ENCODE results near the gene DLGAP1. TPM values are rescaled to one million over a fixed set of nuclear protein-coding genes. Genes with fewer than 3 reads are reported as not detected.

The DLGAP1 gene
- total RNA-seq, 1 experiment from 2014 or later, result 2.8 TPM

GRCh38 chr18:3911413-3911812, 543.7 kb downstream of the DLGAP1 start:
- H3K27ac ChIP-seq, result no peak overlapping the region
- no peak overlapping the region for H3K4me3 ChIP-seq
- peaks cover 10% of the 10 kb centered on the region; the same call in 1 of the 2 replicates for H3K4me1 ChIP-seq
- no peaks in the 10 kb centered on the region for H3K27me3 ChIP-seq
- no peak for DNase-seq
- H3K9me3 ChIP-seq (replicated peaks), result no peaks in the 10 kb centered on the region
- no peaks in the 10 kb centered on the region for H3K36me3 ChIP-seq

- no peak overlapping the region for H3K27ac ChIP-seq
- no peak for DNase-seq
- H3K4me1 ChIP-seq, result peaks cover 10% of the 10 kb centered on the region; the same call in 1 of the 2 replicates
- no peak overlapping the region for H3K4me3 ChIP-seq
- no peaks in the 10 kb centered on the region for H3K36me3 ChIP-seq
- no peaks in the 10 kb centered on the region for H3K9me3 ChIP-seq (replicated peaks)
- H3K27me3 ChIP-seq, result no peaks in the 10 kb centered on the region
Measured at GRCh38 chr18:3910512-3910911, 544.6 kb downstream of the DLGAP1 start.

- DNase-seq, result no peak
- Histone ChIP-seq H3K27ac (no peak overlapping the region), H3K27me3 (no peaks in the 10 kb centered on the region), H3K36me3 (no peaks in the 10 kb centered on the region), H3K4me3 (no peak overlapping the region), H3K4me1 (no peaks in the 10 kb centered on the region), H3K9me3 (replicated peaks) (no peaks in the 10 kb centered on the region)
Measured at GRCh38 chr18:3907955-3908354, 547.2 kb downstream of the DLGAP1 start.

GRCh38 chr18:3906116-3906750, 548.9 kb downstream of the DLGAP1 start:
- DNase-seq, result no peak
- H3K27ac ChIP-seq, result no peak overlapping the region
- H3K4me1 ChIP-seq, result no peaks in the 10 kb centered on the region
- H3K4me3 ChIP-seq, result no peak overlapping the region
- no peaks in the 10 kb centered on the region for H3K36me3 ChIP-seq
- H3K9me3 ChIP-seq (replicated peaks), result no peaks in the 10 kb centered on the region
- H3K27me3 ChIP-seq, result no peaks in the 10 kb centered on the region

- no peaks in the 10 kb centered on the region for H3K27me3 ChIP-seq
- DNase-seq, result no peak
- no peaks in the 10 kb centered on the region for H3K36me3 ChIP-seq
- no peak overlapping the region for H3K27ac ChIP-seq
- H3K9me3 ChIP-seq (replicated peaks), result no peaks in the 10 kb centered on the region
- H3K4me1 ChIP-seq, result no peaks in the 10 kb centered on the region
- no peak overlapping the region for H3K4me3 ChIP-seq
Measured at GRCh38 chr18:3903337-3903736, 551.8 kb downstream of the DLGAP1 start.

GRCh38 chr18:3902676-3903075, 552.4 kb downstream of the DLGAP1 start:
- H3K4me1 ChIP-seq, result no peaks in the 10 kb centered on the region
- no peaks in the 10 kb centered on the region for H3K9me3 ChIP-seq (replicated peaks)
- H3K36me3 ChIP-seq, result no peaks in the 10 kb centered on the region
- no peak for DNase-seq
- no peak overlapping the region for H3K4me3 ChIP-seq
- H3K27me3 ChIP-seq, result no peaks in the 10 kb centered on the region
- H3K27ac ChIP-seq, result no peak overlapping the region

GRCh38 chr18:3901811-3902210, 553.3 kb downstream of the DLGAP1 start:
- no peak overlapping the region for H3K27ac ChIP-seq
- no peak for DNase-seq

GRCh38 chr18:3901042-3901441, 554.1 kb downstream of the DLGAP1 start:
- Histone ChIP-seq H3K4me3 (no peak overlapping the region), H3K4me1 (no peaks in the 10 kb centered on the region), H3K27me3 (no peaks in the 10 kb centered on the region), H3K9me3 (replicated peaks) (no peaks in the 10 kb centered on the region), H3K36me3 (no peaks in the 10 kb centered on the region), H3K27ac (no peak overlapping the region)
- DNase-seq, result no peak

More at GRCh38 chr18:3901811-3902210, 553.3 kb downstream of the DLGAP1 start:
- no peaks in the 10 kb centered on the region for H3K36me3 ChIP-seq
- H3K27me3 ChIP-seq, result no peaks in the 10 kb centered on the region
- H3K9me3 ChIP-seq (replicated peaks), result no peaks in the 10 kb centered on the region
- H3K4me1 ChIP-seq, result no peaks in the 10 kb centered on the region
- H3K4me3 ChIP-seq, result no peak overlapping the region

GRCh38 chr18:3900327-3900726, 554.8 kb downstream of the DLGAP1 start:
- DNase-seq, result no peak
- Histone ChIP-seq H3K27ac (no peak overlapping the region), H3K9me3 (replicated peaks) (no peaks in the 10 kb centered on the region), H3K36me3 (no peaks in the 10 kb centered on the region), H3K4me1 (no peaks in the 10 kb centered on the region), H3K4me3 (no peak overlapping the region), H3K27me3 (no peaks in the 10 kb centered on the region)

- no peak overlapping the region for H3K4me3 ChIP-seq
- no peaks in the 10 kb centered on the region for H3K4me1 ChIP-seq
- H3K36me3 ChIP-seq, result no peaks in the 10 kb centered on the region
- DNase-seq, result no peak
- H3K27ac ChIP-seq, result no peak overlapping the region
- H3K27me3 ChIP-seq, result no peaks in the 10 kb centered on the region
- no peaks in the 10 kb centered on the region for H3K9me3 ChIP-seq (replicated peaks)
Measured at GRCh38 chr18:3898861-3899613, 556.1 kb downstream of the DLGAP1 start.

- H3K27ac ChIP-seq, result no peak overlapping the region
- H3K9me3 ChIP-seq (replicated peaks), result no peaks in the 10 kb centered on the region
- DNase-seq, result no peak
- no peaks in the 10 kb centered on the region for H3K36me3 ChIP-seq
- no peaks in the 10 kb centered on the region for H3K4me1 ChIP-seq
- H3K4me3 ChIP-seq, result no peak overlapping the region
- H3K27me3 ChIP-seq, result no peaks in the 10 kb centered on the region
Measured at GRCh38 chr18:3892152-3892551, 563.0 kb downstream of the DLGAP1 start.

- H3K27me3 ChIP-seq, result no peaks in the 10 kb centered on the region
- no peak for DNase-seq
Measured at GRCh38 chr18:3891245-3891644, 563.9 kb downstream of the DLGAP1 start.

GRCh38 chr18:3889803-3890202, 565.3 kb downstream of the DLGAP1 start:
- Histone ChIP-seq H3K4me3 (no peak overlapping the region), H3K9me3 (replicated peaks) (no peaks in the 10 kb centered on the region), H3K27ac (no peak overlapping the region), H3K4me1 (no peaks in the 10 kb centered on the region), H3K27me3 (no peaks in the 10 kb centered on the region), H3K36me3 (no peaks in the 10 kb centered on the region)
- no peak for DNase-seq

More at GRCh38 chr18:3891245-3891644, 563.9 kb downstream of the DLGAP1 start:
- Histone ChIP-seq H3K4me1 (no peaks in the 10 kb centered on the region), H3K4me3 (no peak overlapping the region), H3K9me3 (replicated peaks) (no peaks in the 10 kb centered on the region), H3K27ac (no peak overlapping the region), H3K36me3 (no peaks in the 10 kb centered on the region)

- H3K27ac ChIP-seq, result no peak overlapping the region
- H3K36me3 ChIP-seq, result no peaks in the 10 kb centered on the region
- H3K4me3 ChIP-seq, result no peak overlapping the region
- no peak for DNase-seq
- no peaks in the 10 kb centered on the region for H3K4me1 ChIP-seq
- H3K9me3 ChIP-seq (replicated peaks), result no peaks in the 10 kb centered on the region
- H3K27me3 ChIP-seq, result no peaks in the 10 kb centered on the region
Measured at GRCh38 chr18:3889121-3889520, 566.0 kb downstream of the DLGAP1 start.

GRCh38 chr18:3886575-3887322, 568.4 kb downstream of the DLGAP1 start:
- no peaks in the 10 kb centered on the region for H3K4me1 ChIP-seq
- no peaks in the 10 kb centered on the region for H3K9me3 ChIP-seq (replicated peaks)
- H3K27me3 ChIP-seq, result no peaks in the 10 kb centered on the region
- DNase-seq, result no peak
- no peaks in the 10 kb centered on the region for H3K36me3 ChIP-seq
- no peak overlapping the region for H3K27ac ChIP-seq
- no peak overlapping the region for H3K4me3 ChIP-seq
